ENCODE results near the gene BCAN.

BCAN gene

DNA sequence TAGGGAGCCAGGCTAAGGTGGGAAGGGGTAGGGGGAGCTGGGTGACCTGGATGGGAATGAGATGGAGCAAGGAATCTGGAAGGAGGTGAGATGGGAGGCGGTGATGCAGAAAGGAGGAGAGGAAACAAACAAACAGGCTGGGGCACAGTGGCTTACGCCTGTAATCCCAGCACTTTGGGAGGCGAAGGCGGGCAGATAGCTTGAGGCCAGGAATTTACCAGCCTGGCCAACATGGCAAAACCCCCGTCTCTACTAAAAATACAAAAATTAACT is 52.7 kb downstream of the BCAN start:
- H3K36me3 Mint-ChIP-seq (ENCODE audit: insufficient read depth): no peaks in the 10 kb centered on the region
- H3K4me1 Mint-ChIP-seq: peaks cover 22% of the 10 kb centered on the region
- no peak overlapping the region for H3K27ac Mint-ChIP-seq (ENCODE audit: low read depth)
- ATAC-seq (replicated peaks; ENCODE audit: extremely low read depth, poor library complexity, severe bottlenecking): no peak
- no peaks in the 10 kb centered on the region for H3K9me3 Mint-ChIP-seq
- DNase-seq (ENCODE audit: low spot score in 2 of 2): no peak
- H3K4me3 Mint-ChIP-seq: no peak overlapping the region
- H3K27me3 Mint-ChIP-seq: peaks cover 87% of the 10 kb centered on the region

DNA sequence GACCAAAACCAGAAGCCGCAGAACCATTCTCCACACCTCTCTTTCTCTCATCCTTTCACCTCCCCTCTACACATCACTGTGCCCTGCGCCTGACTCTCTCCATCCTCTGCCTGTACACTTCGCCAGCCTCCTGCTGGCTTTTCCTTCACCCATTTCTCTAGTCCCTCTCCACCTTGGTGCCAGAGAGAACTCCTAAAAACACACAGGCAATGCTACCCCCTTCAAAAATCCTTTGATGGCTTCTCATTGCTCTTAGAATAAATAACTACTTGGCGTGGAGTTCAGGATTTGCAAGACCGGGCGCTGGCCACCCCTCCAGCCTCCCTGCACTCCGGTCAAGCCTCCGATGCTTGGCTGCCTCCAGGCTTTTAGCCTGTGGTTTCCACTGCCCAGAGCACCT is 54.8 kb downstream of the BCAN start:
- H3K36me3 Mint-ChIP-seq (ENCODE audit: insufficient read depth): peaks cover 3% of the 10 kb centered on the region
- no peak overlapping the region for H3K27ac Mint-ChIP-seq (ENCODE audit: low read depth)
- H3K4me3 Mint-ChIP-seq: no peak overlapping the region

DNA sequence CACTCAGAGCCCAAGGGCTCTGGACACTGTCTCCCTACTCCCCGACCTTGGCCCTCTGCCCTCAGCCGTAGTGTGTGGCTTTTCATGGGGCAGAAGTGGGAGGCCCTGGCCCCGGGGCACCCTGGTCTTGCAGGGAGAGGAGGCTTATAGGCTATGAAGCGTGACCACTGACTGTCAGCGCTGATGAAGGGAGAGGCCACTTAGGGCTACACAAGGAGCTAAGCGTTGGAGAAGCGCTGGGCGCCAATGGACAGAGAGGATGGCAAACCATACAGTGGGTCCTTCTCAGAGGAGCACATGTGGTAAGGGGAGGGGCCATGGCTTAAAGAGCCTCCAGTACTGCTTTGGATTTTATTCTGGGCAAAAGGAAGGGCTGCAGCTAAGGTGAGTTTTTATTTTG is 55.6 kb downstream of the BCAN start:
- DNase-seq (ENCODE audit: low spot score in 2 of 2): no peak
- Mint-ChIP-seq H3K4me1 (peaks cover 11% of the 10 kb centered on the region), H3K27ac (ENCODE audit: low read depth) (no peak overlapping the region), H3K4me3 (no peak overlapping the region), H3K36me3 (ENCODE audit: insufficient read depth) (peaks cover 4% of the 10 kb centered on the region), H3K27me3 (peaks cover 80% of the 10 kb centered on the region), H3K9me3 (no peaks in the 10 kb centered on the region)
- ATAC-seq (replicated peaks; ENCODE audit: extremely low read depth, poor library complexity, severe bottlenecking): no peak

More for the DNA sequence above, 54.8 kb downstream of the BCAN start:
- peaks cover 87% of the 10 kb centered on the region for H3K27me3 Mint-ChIP-seq
- H3K4me1 Mint-ChIP-seq: peaks cover 18% of the 10 kb centered on the region
- ATAC-seq (replicated peaks; ENCODE audit: extremely low read depth, poor library complexity, severe bottlenecking): no peak
- no peaks in the 10 kb centered on the region for H3K9me3 Mint-ChIP-seq
- no peak for DNase-seq (ENCODE audit: low spot score in 2 of 2)

DNA sequence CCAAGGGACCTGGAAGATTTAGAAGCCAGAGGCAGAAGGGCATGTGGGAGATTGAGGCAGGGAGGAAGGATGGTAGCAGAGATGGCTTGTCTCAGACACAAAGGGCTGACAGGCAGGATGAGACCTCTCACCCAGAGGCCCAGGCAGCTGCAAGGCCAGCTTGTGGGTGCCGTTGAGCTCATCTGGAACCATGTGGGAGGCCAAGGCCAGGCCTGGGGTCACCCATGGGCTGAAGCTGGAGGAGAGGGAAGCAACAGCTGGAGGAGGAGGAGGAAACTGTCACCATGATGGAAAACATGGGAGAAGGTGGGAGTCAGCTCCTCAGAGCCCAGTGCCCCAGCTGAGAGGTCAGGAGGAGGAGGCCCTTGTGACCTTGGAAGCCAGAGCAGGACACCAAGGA is 57.1 kb downstream of the BCAN start:
- DNase-seq (ENCODE audit: low spot score in 2 of 2): no peak
- no peak for ATAC-seq (replicated peaks; ENCODE audit: extremely low read depth, poor library complexity, severe bottlenecking)
- Mint-ChIP-seq H3K36me3 (ENCODE audit: insufficient read depth) (peaks cover 4% of the 10 kb centered on the region), H3K9me3 (no peaks in the 10 kb centered on the region), H3K4me3 (no peak overlapping the region), H3K27ac (ENCODE audit: low read depth) (no peak overlapping the region), H3K4me1 (no peaks in the 10 kb centered on the region), H3K27me3 (peaks cover 76% of the 10 kb centered on the region)

DNA sequence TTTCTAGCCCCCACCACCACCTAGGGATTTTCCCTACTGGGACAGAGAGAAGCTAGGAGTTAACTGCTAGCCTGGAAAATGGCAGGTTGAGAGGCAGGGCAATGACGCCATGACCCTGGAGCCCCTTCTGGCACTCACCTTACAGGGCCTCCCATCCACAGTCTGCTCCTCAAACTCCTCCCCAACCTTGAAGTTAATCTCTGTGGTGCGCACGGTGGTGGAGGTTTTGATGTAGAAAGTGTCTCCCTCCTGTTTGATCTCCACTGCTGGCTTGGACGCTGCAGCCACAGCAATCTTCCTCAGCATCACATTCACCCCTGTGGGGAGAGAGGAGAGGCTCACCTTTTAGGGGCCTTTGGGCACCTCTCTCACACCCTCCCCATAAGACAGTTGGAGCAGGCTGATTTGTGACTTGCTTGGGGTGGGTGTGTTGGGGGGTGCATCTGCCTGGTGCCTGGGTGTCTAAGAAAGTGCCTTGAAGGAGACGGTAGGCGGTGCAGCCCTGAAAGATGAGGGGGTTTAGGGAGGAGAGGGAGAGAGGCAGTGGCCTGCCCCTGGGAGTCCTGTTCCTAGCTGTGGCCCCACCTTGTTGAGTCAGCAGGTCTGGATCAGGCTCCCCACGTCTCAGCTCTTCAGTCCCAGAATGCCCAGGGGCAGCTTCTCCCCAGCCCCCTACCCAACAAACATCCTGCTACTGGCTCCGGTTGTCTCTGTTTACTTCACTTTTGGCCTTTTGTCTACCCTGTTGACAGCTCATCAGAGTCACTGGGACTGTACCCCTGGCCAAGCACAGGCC is 59.0 kb downstream of the BCAN start:
- no peak for ATAC-seq (replicated peaks; ENCODE audit: extremely low read depth, poor library complexity, severe bottlenecking)
- no peak overlapping the region for H3K4me3 Mint-ChIP-seq
- DNase-seq (ENCODE audit: low spot score in 2 of 2): no peak

DNA sequence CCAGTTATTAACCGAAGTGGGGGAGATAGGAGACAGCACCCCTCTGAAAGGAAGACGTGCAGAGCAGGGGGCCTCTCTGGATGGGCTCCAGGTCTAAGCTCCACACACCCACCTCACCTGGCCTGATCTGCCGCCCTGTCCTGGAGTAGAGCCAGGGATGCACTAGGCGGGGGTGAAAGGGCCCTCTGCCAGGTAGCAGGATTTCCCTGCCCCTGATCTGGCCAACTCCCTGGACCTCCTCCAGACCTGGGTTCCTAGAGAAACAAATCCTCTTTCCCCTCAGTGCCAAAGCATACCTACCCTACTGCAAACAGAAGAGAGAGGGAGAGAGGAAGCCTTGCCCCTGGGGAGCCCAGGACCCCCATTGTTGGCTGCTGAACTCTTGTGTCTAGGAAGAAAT is 61.4 kb downstream of the BCAN start:
- ATAC-seq (replicated peaks; ENCODE audit: extremely low read depth, poor library complexity, severe bottlenecking) (no peak), DNase-seq (ENCODE audit: low spot score in 2 of 2) (no peak)
- no peak overlapping the region for H3K27ac Mint-ChIP-seq (ENCODE audit: low read depth)
- no peak overlapping the region for H3K4me3 Mint-ChIP-seq
- H3K9me3 Mint-ChIP-seq: no peaks in the 10 kb centered on the region
- peaks cover 17% of the 10 kb centered on the region for H3K36me3 Mint-ChIP-seq (ENCODE audit: insufficient read depth)
- peaks cover 28% of the 10 kb centered on the region for H3K4me1 Mint-ChIP-seq
- peaks cover 51% of the 10 kb centered on the region for H3K27me3 Mint-ChIP-seq

More for the DNA sequence above, 59.0 kb downstream of the BCAN start:
- peaks cover 8% of the 10 kb centered on the region for H3K36me3 Mint-ChIP-seq (ENCODE audit: insufficient read depth)
- peak overlapping the region; percentile 22 for H3K27ac Mint-ChIP-seq (ENCODE audit: low read depth)
- peaks cover 74% of the 10 kb centered on the region for H3K27me3 Mint-ChIP-seq
- peaks cover 15% of the 10 kb centered on the region for H3K4me1 Mint-ChIP-seq
- H3K9me3 Mint-ChIP-seq: no peaks in the 10 kb centered on the region

DNA sequence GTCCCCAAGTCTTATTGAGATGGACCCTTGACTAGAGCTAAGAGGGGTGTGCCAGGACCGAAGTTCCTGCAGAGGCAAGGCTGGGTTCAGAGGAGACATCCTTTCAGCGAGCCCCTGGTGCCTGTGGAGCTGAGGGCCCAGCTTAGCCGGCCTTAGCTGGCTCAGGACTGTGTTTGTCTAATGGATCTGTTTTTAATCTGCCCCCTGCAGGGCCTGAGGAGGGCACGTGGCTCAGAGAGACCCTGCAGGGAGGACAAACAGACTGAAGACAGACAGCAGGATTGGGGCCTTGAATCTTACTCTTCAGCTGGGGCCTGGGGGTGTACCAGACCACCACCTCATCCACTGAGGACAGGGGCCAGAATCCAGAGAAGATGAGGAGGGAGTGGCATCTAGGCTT is 61.8 kb downstream of the BCAN start:
- peak overlapping the region; percentile 92 for H3K4me3 Mint-ChIP-seq
- no peaks in the 10 kb centered on the region for H3K9me3 Mint-ChIP-seq
- peaks cover 46% of the 10 kb centered on the region for H3K27me3 Mint-ChIP-seq
- no peak overlapping the region for H3K27ac Mint-ChIP-seq (ENCODE audit: low read depth)
- ATAC-seq (replicated peaks; ENCODE audit: extremely low read depth, poor library complexity, severe bottlenecking) (no peak), DNase-seq (ENCODE audit: low spot score in 2 of 2) (no peak)
- H3K4me1 Mint-ChIP-seq: peaks cover 28% of the 10 kb centered on the region
- peaks cover 17% of the 10 kb centered on the region for H3K36me3 Mint-ChIP-seq (ENCODE audit: insufficient read depth)

DNA sequence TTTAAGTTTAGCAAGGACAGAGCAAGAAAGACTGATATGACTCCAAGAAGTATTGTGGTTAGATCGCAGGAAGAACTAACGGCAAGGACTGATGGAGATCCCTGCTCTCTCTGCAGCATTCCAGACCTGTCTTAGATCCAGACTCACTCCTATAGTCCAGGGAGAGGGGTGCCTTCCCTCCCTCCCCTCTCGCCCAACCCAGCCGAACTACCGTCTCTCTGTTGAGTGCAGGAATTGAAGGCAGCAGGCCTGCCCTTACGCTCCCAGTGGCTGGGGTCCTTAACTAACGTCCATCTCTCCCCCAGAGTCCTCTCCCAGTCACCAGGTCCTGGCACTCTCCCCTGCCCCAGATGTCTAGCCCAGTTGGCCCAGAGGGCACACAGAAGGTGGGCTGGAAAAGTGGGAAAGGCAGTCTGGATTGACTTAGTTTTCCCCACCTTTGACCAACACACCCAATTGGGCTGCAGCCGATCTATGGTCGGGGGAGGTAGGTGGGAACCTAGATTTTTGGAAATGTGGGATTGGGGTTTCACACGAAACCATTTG is 62.3 kb downstream of the BCAN start:
- H3K27ac Mint-ChIP-seq (ENCODE audit: low read depth): no peak overlapping the region
- no peak for DNase-seq (ENCODE audit: low spot score in 2 of 2)
- no peaks in the 10 kb centered on the region for H3K9me3 Mint-ChIP-seq
- peak overlapping the region; percentile 92 for H3K4me3 Mint-ChIP-seq
- H3K4me1 Mint-ChIP-seq: peaks cover 28% of the 10 kb centered on the region
- no peak for ATAC-seq (replicated peaks; ENCODE audit: extremely low read depth, poor library complexity, severe bottlenecking)
- H3K27me3 Mint-ChIP-seq: peaks cover 41% of the 10 kb centered on the region
- peaks cover 19% of the 10 kb centered on the region for H3K36me3 Mint-ChIP-seq (ENCODE audit: insufficient read depth)

DNA sequence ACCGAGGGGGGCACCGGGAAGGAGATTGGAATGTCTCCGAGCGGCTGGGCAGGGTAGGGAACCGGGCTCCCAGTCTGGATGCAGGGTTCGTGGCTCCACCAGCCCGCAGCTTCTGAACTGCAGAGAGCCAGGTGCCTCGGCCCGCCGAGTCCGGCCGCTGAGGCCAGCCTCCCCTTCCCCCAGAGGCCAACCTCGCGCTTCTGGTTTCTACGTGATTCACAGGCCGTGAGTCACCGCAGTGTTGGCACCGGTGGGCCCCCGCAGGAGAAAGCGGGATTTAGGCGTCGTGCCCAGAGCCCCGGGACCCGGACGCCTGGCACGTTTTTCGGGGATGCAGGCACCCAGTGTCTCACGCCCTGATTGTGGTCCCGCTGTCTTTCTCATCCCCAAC is 63.0 kb downstream of the BCAN start:
- H3K36me3 Mint-ChIP-seq (ENCODE audit: insufficient read depth): peaks cover 21% of the 10 kb centered on the region
- no peak for ATAC-seq (replicated peaks; ENCODE audit: extremely low read depth, poor library complexity, severe bottlenecking)
- no peak for DNase-seq (ENCODE audit: low spot score in 2 of 2)
- H3K27me3 Mint-ChIP-seq: peaks cover 35% of the 10 kb centered on the region
- H3K27ac Mint-ChIP-seq (ENCODE audit: low read depth): no peak overlapping the region
- H3K9me3 Mint-ChIP-seq: no peaks in the 10 kb centered on the region
- H3K4me1 Mint-ChIP-seq: peaks cover 28% of the 10 kb centered on the region
- peak overlapping the region; percentile 92 for H3K4me3 Mint-ChIP-seq

DNA sequence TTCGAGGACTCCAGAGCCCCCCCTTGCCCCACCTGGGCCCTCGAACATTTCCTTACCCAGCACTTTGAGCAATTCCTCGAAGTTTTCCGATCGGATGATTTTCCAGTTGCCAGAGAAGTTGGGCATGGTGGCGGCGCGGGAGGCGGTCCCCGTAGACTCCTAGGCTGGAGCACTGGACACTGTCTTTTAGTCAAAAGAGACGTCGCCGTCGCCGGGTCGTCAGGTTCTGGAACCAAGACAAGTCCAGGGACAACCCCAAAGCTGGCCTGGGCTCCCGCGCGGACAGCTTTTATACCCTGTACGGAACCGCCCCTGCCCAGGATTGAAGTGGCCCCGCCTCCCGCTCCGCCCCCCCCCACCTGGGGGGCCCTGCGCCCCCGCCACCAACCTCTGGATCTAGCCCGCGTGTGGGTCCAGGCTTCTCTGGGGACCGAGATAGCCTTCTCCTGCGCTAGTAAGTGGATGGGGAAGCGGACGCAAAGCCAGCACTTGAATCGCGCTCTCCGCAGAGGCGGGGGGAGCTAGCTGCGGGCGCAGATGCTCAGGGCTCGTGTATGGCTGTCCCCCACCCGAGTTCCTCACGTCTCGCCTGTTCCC is 63.5 kb downstream of the BCAN start, which contains the start of gene CRABP2:
Gene CRABP2, minus strand, starts transcription at position 263 of the 597 bp plus-strand sequence. Its CDS starts 137 bp downstream, at position 126.
- ATAC-seq (replicated peaks; ENCODE audit: extremely low read depth, poor library complexity, severe bottlenecking) (peak; percentile 55), DNase-seq (ENCODE audit: low spot score in 2 of 2) (no peak)
- no peaks in the 10 kb centered on the region for H3K9me3 Mint-ChIP-seq
- peaks cover 28% of the 10 kb centered on the region for H3K4me1 Mint-ChIP-seq
- peak within 1 kb of the TSS; percentile 92 for H3K4me3 Mint-ChIP-seq
- peaks cover 31% of the 10 kb centered on the region for H3K27me3 Mint-ChIP-seq
- peaks cover 21% of the 10 kb centered on the region for H3K36me3 Mint-ChIP-seq (ENCODE audit: insufficient read depth)
- peak within 1 kb of the TSS; percentile 83 for H3K27ac Mint-ChIP-seq (ENCODE audit: low read depth)

DNA sequence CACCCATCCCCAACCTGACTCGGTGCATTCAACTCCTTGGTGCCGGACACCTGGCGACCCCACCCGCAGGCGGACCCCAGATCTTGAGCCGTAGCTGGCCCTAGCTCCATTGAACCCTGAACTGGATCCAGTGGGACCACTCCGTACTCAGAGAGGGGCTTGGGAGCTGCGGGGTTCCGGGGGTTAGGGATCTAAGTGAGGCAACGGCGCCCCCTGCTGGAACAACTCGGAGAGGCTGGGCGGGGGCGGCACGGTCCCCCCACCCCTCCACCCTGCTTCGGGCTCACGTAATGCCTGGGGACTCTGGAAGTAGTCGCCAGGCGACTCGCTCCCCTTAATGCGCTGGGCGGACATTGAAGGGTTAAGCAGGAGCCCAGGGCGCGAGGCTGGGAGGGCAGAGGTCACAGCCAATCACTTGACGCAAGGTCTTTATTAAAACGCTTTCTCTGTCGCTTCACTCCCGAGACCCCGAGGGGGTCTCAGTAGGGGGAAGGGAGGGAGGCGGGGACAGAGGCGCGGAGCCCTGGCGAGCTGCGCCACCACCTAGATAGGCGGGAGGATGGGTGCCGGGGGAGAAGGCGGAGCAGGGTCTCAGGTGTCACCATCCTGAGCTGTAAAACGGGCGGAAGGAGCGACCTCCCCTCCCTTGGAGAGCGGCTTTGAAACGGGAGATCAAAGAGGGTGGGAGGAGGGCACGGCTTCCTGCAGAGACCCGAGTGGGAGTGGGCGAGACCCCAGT is 64.2 kb downstream of the BCAN start:
- no peaks in the 10 kb centered on the region for H3K9me3 Mint-ChIP-seq
- H3K4me1 Mint-ChIP-seq: peaks cover 28% of the 10 kb centered on the region
- peaks cover 19% of the 10 kb centered on the region for H3K36me3 Mint-ChIP-seq (ENCODE audit: insufficient read depth)
- DNase-seq (ENCODE audit: low spot score in 2 of 2) (peak; percentile 56 to 64), ATAC-seq (replicated peaks; ENCODE audit: extremely low read depth, poor library complexity, severe bottlenecking) (peak; percentile 62)
- H3K27ac Mint-ChIP-seq (ENCODE audit: low read depth): peak overlapping the region; percentile 83
- peaks cover 24% of the 10 kb centered on the region for H3K27me3 Mint-ChIP-seq
- H3K4me3 Mint-ChIP-seq: peak overlapping the region; percentile 92

DNA sequence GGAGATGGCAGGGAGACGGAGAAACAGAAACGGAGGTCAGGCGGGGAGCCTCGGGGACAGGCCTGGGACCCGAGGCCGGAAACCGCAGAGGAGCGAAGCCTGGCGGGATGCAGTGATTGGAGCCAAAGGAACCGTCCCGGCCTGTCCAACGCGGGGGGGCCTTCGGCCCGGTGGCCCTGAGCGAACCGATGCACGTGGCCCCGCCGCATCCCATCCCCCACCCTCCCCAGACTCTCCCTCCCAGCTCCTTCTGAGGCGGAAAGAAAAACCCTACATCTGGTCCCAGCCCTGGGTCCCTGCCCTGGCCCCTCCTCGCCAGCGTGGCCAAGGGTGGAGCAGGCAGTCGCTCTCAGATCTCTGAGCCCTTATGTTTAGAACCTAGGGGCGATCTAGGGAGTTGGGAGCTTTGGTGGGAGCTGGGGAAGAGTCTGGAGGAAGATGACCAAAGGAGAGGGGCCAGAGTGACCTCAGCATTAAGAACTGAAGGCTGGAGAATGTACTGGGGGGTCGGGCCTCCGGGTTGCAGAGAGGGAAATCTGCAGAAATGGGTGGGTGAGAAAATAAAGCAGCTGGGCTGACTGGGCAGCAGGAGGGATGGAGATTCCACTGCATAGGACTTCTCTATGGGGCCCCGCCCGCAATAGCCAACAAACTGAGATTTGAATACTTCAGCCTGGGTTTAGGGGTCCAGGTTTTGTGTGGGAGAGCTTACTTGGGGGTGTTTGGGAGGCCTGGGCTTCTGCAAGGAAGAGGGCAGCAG is 64.9 kb downstream of the BCAN start:
- no peak for ATAC-seq (replicated peaks; ENCODE audit: extremely low read depth, poor library complexity, severe bottlenecking)
- H3K4me3 Mint-ChIP-seq: peak overlapping the region; percentile 92
- peaks cover 28% of the 10 kb centered on the region for H3K4me1 Mint-ChIP-seq
- H3K36me3 Mint-ChIP-seq (ENCODE audit: insufficient read depth): peaks cover 17% of the 10 kb centered on the region
- no peak for DNase-seq (ENCODE audit: low spot score in 2 of 2)
- peak overlapping the region; percentile 83 for H3K27ac Mint-ChIP-seq (ENCODE audit: low read depth)
- peaks cover 19% of the 10 kb centered on the region for H3K27me3 Mint-ChIP-seq
- H3K9me3 Mint-ChIP-seq: no peaks in the 10 kb centered on the region

Measured in central memory CD8-positive, alpha-beta T cell (primary cell).